GM20431 (cell line): Measurements from ENCODE around the gene LHFPL3.

Experiments used
- in situ Hi-C: fragments of 300-500 bp; cut with MseI, MboI; formaldehyde crosslinking; loops from one replicate; pipeline ENCODE4 v1.15.0; 2020; ENCODE audit warnings: low sequenced_read_pairs; ENCODE audit not compliant: unreplicated experiment

The LHFPL3 gene

GRCh38 chr7:104873401-104873800 lies 545.0 kb downstream of the LHFPL3 start:
- in situ Hi-C loops = no loop called here

GRCh38 chr7:104878577-104878976 lies 550.2 kb downstream of the LHFPL3 start:
- in situ Hi-C loops = no loop called here

GRCh38 chr7:104883248-104883717 lies 554.9 kb downstream of the LHFPL3 start:
- in situ Hi-C loops = no loop called here

GRCh38 chr7:104883718-104884452 lies 555.5 kb downstream of the LHFPL3 start:
- in situ Hi-C loops = no loop called here

- in situ Hi-C loops = no loop called here
Measured at GRCh38 chr7:104886651-104887050, 558.2 kb downstream of the LHFPL3 start.

- in situ Hi-C loops = no loop called here
Measured at GRCh38 chr7:104890216-104890615, 561.8 kb downstream of the LHFPL3 start.

- in situ Hi-C loops = no loop called here
Measured at GRCh38 chr7:104891949-104892348, 563.5 kb downstream of the LHFPL3 start.

GRCh38 chr7:104894314-104894713 lies 565.9 kb downstream of the LHFPL3 start:
- in situ Hi-C loops = no loop called here

GRCh38 chr7:104894726-104895521 lies 566.5 kb downstream of the LHFPL3 start:
- in situ Hi-C loops = no loop called here

GRCh38 chr7:104895522-104896236 lies 567.3 kb downstream of the LHFPL3 start:
- in situ Hi-C loops = no loop called here

- in situ Hi-C loops = no loop called here
Measured at GRCh38 chr7:104898434-104898833, 570.0 kb downstream of the LHFPL3 start.

- in situ Hi-C loops = loop anchor here (25.0 kb wide), 1 partner anchor 663 kb away; no protein-coding TSS in a partner anchor
Measured at GRCh38 chr7:104900525-104901239, 572.3 kb downstream of the LHFPL3 start.

- in situ Hi-C loops = loop anchor here (25.0 kb wide), 1 partner anchor 664 kb away; no protein-coding TSS in a partner anchor
Measured at GRCh38 chr7:104901240-104901619, 572.8 kb downstream of the LHFPL3 start.

GRCh38 chr7:104902183-104902582 lies 573.8 kb downstream of the LHFPL3 start:
- in situ Hi-C loops = loop anchor here (25.0 kb wide), 1 partner anchor 665 kb away; no protein-coding TSS in a partner anchor

- in situ Hi-C loops = loop anchor here (25.0 kb wide), 1 partner anchor 666 kb away; no protein-coding TSS in a partner anchor
Measured at GRCh38 chr7:104903044-104903443, 574.6 kb downstream of the LHFPL3 start.

- in situ Hi-C loops = loop anchor here (25.0 kb wide), 1 partner anchor 667 kb away; no protein-coding TSS in a partner anchor
Measured at GRCh38 chr7:104903846-104904245, 575.4 kb downstream of the LHFPL3 start.

- in situ Hi-C loops = loop anchor here (25.0 kb wide), 1 partner anchor 669 kb away; no protein-coding TSS in a partner anchor
Measured at GRCh38 chr7:104906032-104906431, 577.6 kb downstream of the LHFPL3 start.

- in situ Hi-C loops = loop anchor here (25.0 kb wide), 1 partner anchor 669 kb away; no protein-coding TSS in a partner anchor
Measured at GRCh38 chr7:104906556-104906955, 578.2 kb downstream of the LHFPL3 start.

- in situ Hi-C loops = loop anchor here (25.0 kb wide), 1 partner anchor 671 kb away; no protein-coding TSS in a partner anchor
Measured at GRCh38 chr7:104908636-104909035, 580.2 kb downstream of the LHFPL3 start.
